OCI-LY7 (cell line): ENCODE data around the gene APBB2. TPM values are rescaled to one million over a fixed set of nuclear protein-coding genes. Genes with fewer than 3 reads are reported as not detected.
A peak's percentile ranks its signal among the peaks of the same experiment; 100 is the strongest.

Experiments
- BruUV-seq: library from RNA; stranded (reverse); fragments of 400-500 nt; replicated peaks from 2 replicates; lab custom pipeline; 2021; lab: Mats Ljungman, UMichigan
- CTCF ChIA-PET: fragments of 300-600 bp; sonication (Branson Sonifier 250); formaldehyde crosslinking; loops from one replicate; lab custom pipeline; 2022; ENCODE audit warnings: antibody characterized with exemption; ENCODE audit not compliant: unreplicated experiment; lab: Charles Lee
- POLR2A ChIA-PET: fragments of 300-600 bp; sonication (Branson Sonifier 250); formaldehyde crosslinking; loops from one replicate; lab custom pipeline; 2022; ENCODE audit warnings: antibody characterized with exemption; lab: Charles Lee
- DNase-seq: peaks from one replicate; pipeline ENCODE4 v3.0.0-alpha.2; 2015; ENCODE audit warnings: low spot score
- H2AFZ ChIP-seq: fragments of 200-600 bp; sonication (generic), shearing (Covaris generic); 2 replicates; pipeline ENCODE4 v1.6.1; 2014; ENCODE audit warnings: mild to moderate bottlenecking, antibody characterized with exemption, low read length, moderate library complexity
- H3K27ac ChIP-seq: fragments of 200-600 bp; sonication (generic); 2 replicates; pipeline ENCODE4 v1.5.1; 2014; ENCODE audit warnings: mixed run types, low read depth, mild to moderate bottlenecking, moderate library complexity, low read length, inconsistent platforms; ENCODE audit not compliant: poor library complexity, severe bottlenecking
- H3K36me3 ChIP-seq: fragments of 200-600 bp; sonication (generic); 2 replicates; pipeline ENCODE4 v1.6.1; 2014; ENCODE audit warnings: mild to moderate bottlenecking, antibody characterized with exemption, low read length, moderate library complexity, mixed read lengths; ENCODE audit not compliant: insufficient read depth
- H3K4me1 ChIP-seq: fragments of 200-600 bp; sonication (generic); 2 replicates; pipeline ENCODE4 v1.5.1; 2014; ENCODE audit warnings: mild to moderate bottlenecking, low read length; ENCODE audit not compliant: insufficient read depth, poor library complexity, severe bottlenecking
- H3K4me2 ChIP-seq: fragments of 200-600 bp; sonication (generic); 2 replicates; pipeline ENCODE4 v1.6.1; 2014; ENCODE audit warnings: mild to moderate bottlenecking, low read length
- H3K4me3 ChIP-seq: fragments of 200-600 bp; sonication (generic); 2 replicates; pipeline ENCODE4 v1.5.1; 2014; ENCODE audit warnings: mild to moderate bottlenecking, low read depth, low read length; ENCODE audit not compliant: poor library complexity, severe bottlenecking
- H3K79me2 ChIP-seq: fragments of 200-600 bp; sonication (generic); 2 replicates; pipeline ENCODE4 v1.6.1; 2016; ENCODE audit warnings: low read depth, mild to moderate bottlenecking, low read length, moderate library complexity, mixed read lengths; ENCODE audit not compliant: insufficient read depth
- H3K9me2 ChIP-seq: fragments of 200-600 bp; sonication (generic); 2 replicates; pipeline ENCODE4 v1.6.1; 2016; ENCODE audit warnings: mild to moderate bottlenecking, low read length, mixed read lengths; ENCODE audit not compliant: insufficient read depth
- H3K9me3 ChIP-seq: fragments of 200-600 bp; sonication (generic); 2 replicates; pipeline ENCODE4 v1.6.1; 2014; ENCODE audit warnings: mild to moderate bottlenecking, mixed run types, low read length, mixed read lengths
- H4K20me1 ChIP-seq: fragments of 200-600 bp; sonication (generic); 2 replicates; pipeline ENCODE4 v1.6.1; 2014; ENCODE audit warnings: mild to moderate bottlenecking, antibody characterized with exemption, low read length, moderate library complexity, mixed read lengths; ENCODE audit not compliant: insufficient read depth
- CTCF ChIP-seq: fragments of 200-600 bp; sonication (generic); conservative IDR thresholded peaks from 2 replicates; pipeline ENCODE4 v1.5.1; 2014; ENCODE audit warnings: mild to moderate bottlenecking, antibody characterized with exemption, low read length, moderate library complexity, mixed read lengths
- EZH2phosphoT487 ChIP-seq: fragments of 200-600 bp; sonication (generic); IDR thresholded peaks from 2 replicates; pipeline ENCODE4 v1.6.1; 2018; ENCODE audit warnings: low read depth, borderline replicate concordance, mild to moderate bottlenecking, mixed run types, antibody characterized with exemption, low read length, moderate library complexity, mixed read lengths
- intact Hi-C: fragments of 100-400 bp; cut with micrococcal nuclease; formaldehyde crosslinking; loops from one replicate; pipeline ENCODE4 v1.10.0; 2022; ENCODE audit not compliant: unreplicated experiment
- total RNA-seq, 2 experiments: library from RNA; depleted of rRNA in 1 of 2; stranded (reverse); fragments of >200 nt in 1 of 2; shearing (Covaris generic) in 1 of 2; gene quantifications; 2 replicates each; pipeline ENCODE4 v1.2.3, GENCODE V29; 2014 to 2022

Gene APBB2
- total RNA-seq, 2 experiments from 2014 or later = 66.4 to 88.5 TPM

DNA sequence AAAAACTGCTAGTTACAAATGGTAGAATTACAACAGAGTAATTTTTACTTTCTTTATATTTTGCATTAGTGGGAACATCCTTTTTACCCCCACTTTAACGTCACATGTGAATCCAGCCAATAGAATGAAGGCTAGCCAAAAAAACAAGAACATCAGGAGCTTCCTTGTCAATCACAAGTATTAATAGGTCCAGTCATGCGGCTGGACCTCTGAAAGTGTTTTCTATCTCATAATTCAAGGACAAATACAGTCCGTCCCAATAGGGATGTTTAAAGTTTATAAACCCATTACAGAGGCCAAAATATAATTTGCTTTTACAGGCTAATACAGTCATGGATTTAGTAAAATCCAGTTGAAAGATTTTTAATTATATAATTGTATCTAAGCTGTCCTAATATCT is 110.7 kb downstream of the APBB2 start:
- no peak overlapping the region for H3K27ac ChIP-seq
- no TSS peak for BruUV-seq
- H2AFZ ChIP-seq = no peak overlapping the region
- H3K79me2 ChIP-seq = peaks cover 3% of the 10 kb centered on the region; the same call in 1 of the 2 replicates
- CTCF ChIA-PET = no interaction called here
- H3K4me2 ChIP-seq = no peak overlapping the region
- TF ChIP-seq CTCF = no peak
- no peak for TF ChIP-seq EZH2phosphoT487
- DNase-seq = no peak
- no peaks in the 10 kb centered on the region for H4K20me1 ChIP-seq
- peaks cover 20% of the 10 kb centered on the region for H3K4me1 ChIP-seq
- intact Hi-C loops = loop anchor here (10.0 kb wide), 1 partner anchor 111 kb away; the partner anchor contains the start of gene APBB2
- POLR2A ChIA-PET = interaction anchor here (0.6 to 1.3 kb wide), 4 partner anchors 9 to 155 kb away, joined by 3 to 4 read pairs (median 3); no protein-coding TSS in a partner anchor
- no peaks in the 10 kb centered on the region for H3K9me3 ChIP-seq
- H3K9me2 ChIP-seq = no peaks in the 10 kb centered on the region
- no peak overlapping the region for H3K4me3 ChIP-seq
- no peaks in the 10 kb centered on the region for H3K36me3 ChIP-seq

GRCh38 chr4:41102414-41103092 is 111.8 kb downstream of the APBB2 start:
- BruUV-seq = no TSS peak
- peak; percentile 64 for DNase-seq
- H3K9me2 ChIP-seq = no peaks in the 10 kb centered on the region
- peaks cover 28% of the 10 kb centered on the region for H3K4me1 ChIP-seq
- H2AFZ ChIP-seq = no peak overlapping the region
- intact Hi-C loops = loop anchor here (10.0 kb wide), 1 partner anchor 112 kb away; the partner anchor contains the start of gene APBB2
- H3K27ac ChIP-seq = peak overlapping the region; percentile 33
- no peaks in the 10 kb centered on the region for H3K36me3 ChIP-seq
- H3K79me2 ChIP-seq = peaks cover 3% of the 10 kb centered on the region; the same call in 1 of the 2 replicates
- H4K20me1 ChIP-seq = no peaks in the 10 kb centered on the region
- ChIA-PET POLR2A (interaction anchor here (0.6 to 1.3 kb wide), 5 partner anchors 11 to 110 kb away, joined by 3 to 4 read pairs (median 3); no protein-coding TSS in a partner anchor), CTCF (no interaction called here)
- H3K4me2 ChIP-seq = peak overlapping the region; percentile 56
- TF ChIP-seq EZH2phosphoT487 = no peak
- TF ChIP-seq CTCF = no peak
- H3K4me3 ChIP-seq = no peak overlapping the region
- no peaks in the 10 kb centered on the region for H3K9me3 ChIP-seq
